Skeletal muscle tissue (tissue), 4 donors: ENCODE measurements around the gene MST1. TPM values are rescaled to one million over a fixed set of nuclear protein-coding genes. Genes with fewer than 3 reads are reported as not detected.

Experiments used
- H3K27ac ChIP-seq: one replicate; pipeline ENCODE4 v1.7.0; 2013; ENCODE audit warnings: mild to moderate bottlenecking, low read depth, low read length, inconsistent platforms
- H3K27me3 ChIP-seq, 3 donors: one replicate each; pipeline ENCODE4 v1.7.0; 2013; ENCODE audit warnings: low read length in 3 of 3; ENCODE audit not compliant: control insufficient read depth in 3 of 3, insufficient read depth in 3 of 3
- H3K36me3 ChIP-seq, 3 donors: one replicate each; pipeline ENCODE4 v1.7.0; 2013; ENCODE audit warnings: low read length in 3 of 3; ENCODE audit not compliant: control insufficient read depth in 3 of 3, insufficient read depth in 3 of 3
- H3K4me1 ChIP-seq, 3 donors: one replicate each; pipeline ENCODE4 v1.7.0; 2013; ENCODE audit warnings: low read length in 3 of 3, mild to moderate bottlenecking in 3 of 3; ENCODE audit not compliant: control insufficient read depth in 3 of 3, insufficient read depth in 3 of 3
- H3K4me3 ChIP-seq, 3 donors: one replicate each; pipeline ENCODE4 v1.7.0; 2013; ENCODE audit warnings: low read length in 3 of 3
- H3K9ac ChIP-seq, 3 donors: one replicate each; pipeline ENCODE4 v1.7.0; 2013; ENCODE audit warnings: low read length in 3 of 3, mild to moderate bottlenecking in 3 of 3, moderate library complexity in 2 of 3, low read depth in 1 of 3
- H3K9me3 ChIP-seq, 3 donors: one replicate each; pipeline ENCODE4 v1.7.0; 2013; ENCODE audit warnings: low read length in 3 of 3; ENCODE audit not compliant: control insufficient read depth in 3 of 3
- total RNA-seq: library from RNA; depleted of rRNA; stranded (reverse); fragments of >200 nt; gene quantifications from one replicate; pipeline ENCODE4 v1.2.3, GENCODE V29; 2014
- donor health status: Osteomylitis.

MST1 gene
- total RNA-seq, 1 donor from 2014 or later: 1.6 TPM

DNA sequence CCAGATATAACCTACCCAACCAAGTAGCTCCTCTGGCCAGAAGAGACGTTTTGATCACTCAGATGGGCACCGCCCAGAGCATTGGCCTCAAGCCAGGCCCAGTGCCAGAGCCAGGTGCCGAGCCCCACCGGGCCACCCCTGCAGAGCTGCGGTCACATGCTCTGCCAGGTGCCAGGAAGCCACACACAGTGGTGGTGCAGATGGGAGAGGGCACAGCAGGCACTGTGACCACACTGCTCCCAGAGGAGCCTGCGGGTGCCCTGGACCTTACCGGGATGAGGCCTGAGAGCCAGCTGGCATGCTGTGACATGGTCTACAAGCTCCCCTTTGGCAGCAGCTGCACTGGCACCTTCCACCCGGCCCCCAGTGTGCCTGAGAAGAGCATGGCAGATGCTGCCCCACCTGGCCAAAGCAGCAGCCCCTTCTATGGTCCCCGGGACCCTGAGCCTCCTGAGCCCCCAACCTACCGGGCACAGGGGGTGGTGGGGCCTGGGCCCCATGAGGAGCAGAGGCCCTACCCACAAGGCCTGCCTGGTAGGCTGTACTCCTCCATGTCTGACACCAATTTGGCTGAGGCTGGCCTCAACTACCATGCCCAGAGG is 34.2 kb downstream of the MST1 start:
- Histone ChIP-seq H3K27ac (no peak overlapping the region), H3K36me3 (no peaks in the 10 kb centered on the region), H3K4me3 (no peak overlapping the region), H3K27me3 (peaks cover 0 to 14% (median 4%) of the 10 kb centered on the region in 3 donors), H3K9me3 (no peaks in the 10 kb centered on the region), H3K9ac (no peak overlapping the region), H3K4me1 (peaks cover 0 to 4% (median 2%) of the 10 kb centered on the region in 3 donors)

DNA sequence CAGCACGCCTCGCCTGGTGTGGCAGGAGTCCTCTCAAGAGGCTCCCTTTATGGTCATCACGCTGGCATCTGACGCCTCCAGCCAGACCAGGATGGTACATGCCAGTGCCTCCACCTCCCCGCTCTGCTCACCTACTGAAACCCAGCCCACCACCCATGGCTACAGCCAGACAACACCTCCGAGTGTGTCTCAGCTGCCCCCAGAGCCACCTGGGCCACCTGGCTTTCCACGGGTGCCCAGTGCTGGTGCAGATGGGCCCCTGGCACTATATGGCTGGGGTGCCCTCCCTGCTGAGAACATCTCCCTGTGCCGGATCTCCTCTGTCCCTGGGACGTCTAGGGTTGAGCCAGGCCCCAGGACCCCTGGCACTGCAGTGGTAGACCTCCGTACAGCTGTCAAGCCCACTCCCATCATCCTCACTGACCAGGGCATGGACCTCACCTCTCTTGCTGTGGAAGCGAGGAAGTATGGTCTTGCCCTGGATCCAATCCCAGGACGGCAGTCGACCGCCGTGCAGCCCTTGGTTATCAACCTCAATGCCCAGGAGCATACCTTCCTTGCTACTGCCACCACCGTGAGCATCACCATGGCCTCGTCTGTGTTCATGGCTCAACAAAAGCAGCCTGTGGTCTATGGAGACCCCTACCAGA is 35.0 kb downstream of the MST1 start:
- Histone ChIP-seq H3K9me3 (no peaks in the 10 kb centered on the region), H3K4me1 (peaks cover 0 to 12% (median 9%) of the 10 kb centered on the region in 3 donors), H3K27ac (no peak overlapping the region), H3K36me3 (no peaks in the 10 kb centered on the region), H3K27me3 (peaks cover 0 to 14% (median 4%) of the 10 kb centered on the region in 3 donors), H3K4me3 (no peak overlapping the region), H3K9ac (no peak overlapping the region)

DNA sequence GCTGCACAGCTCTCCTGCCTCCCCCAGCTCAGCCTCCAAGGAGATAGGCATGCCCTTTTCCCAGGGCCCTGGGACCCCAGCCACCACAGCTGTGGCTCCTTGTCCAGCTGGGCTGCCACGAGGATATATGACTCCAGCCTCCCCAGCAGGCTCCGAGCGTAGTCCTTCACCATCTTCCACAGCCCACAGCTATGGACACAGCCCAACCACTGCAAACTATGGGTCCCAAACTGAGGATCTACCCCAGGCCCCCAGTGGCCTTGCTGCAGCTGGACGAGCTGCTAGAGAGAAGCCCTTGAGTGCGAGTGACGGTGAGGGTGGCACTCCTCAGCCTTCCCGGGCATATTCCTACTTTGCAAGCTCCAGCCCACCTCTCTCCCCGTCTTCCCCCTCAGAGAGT is 35.7 kb downstream of the MST1 start:
- no peaks in the 10 kb centered on the region for H3K9me3 ChIP-seq
- H3K27ac ChIP-seq: no peak overlapping the region
- H3K9ac ChIP-seq: no peak overlapping the region
- H3K27me3 ChIP-seq: peaks cover 0 to 14% (median 4%) of the 10 kb centered on the region in 3 donors
- peaks cover 6 to 18% (median 16%) of the 10 kb centered on the region in 3 donors for H3K4me1 ChIP-seq
- no peak overlapping the region for H3K4me3 ChIP-seq
- H3K36me3 ChIP-seq: no peaks in the 10 kb centered on the region

GRCh38 chr3:49652903-49653415 is 36.3 kb downstream of the MST1 start:
- Histone ChIP-seq H3K9me3 (no peaks in the 10 kb centered on the region), H3K9ac (no peak overlapping the region), H3K27me3 (peaks cover 0 to 14% (median 0%) of the 10 kb centered on the region in 3 donors), H3K36me3 (no peaks in the 10 kb centered on the region), H3K27ac (no peak overlapping the region), H3K4me1 (peaks cover 13 to 25% (median 23%) of the 10 kb centered on the region in 3 donors), H3K4me3 (no peak overlapping the region)

GRCh38 chr3:49652218-49652902 is 36.9 kb downstream of the MST1 start:
- no peak overlapping the region for H3K4me3 ChIP-seq
- no peak overlapping the region for H3K9ac ChIP-seq
- no peaks in the 10 kb centered on the region for H3K9me3 ChIP-seq
- H3K36me3 ChIP-seq: no peaks in the 10 kb centered on the region
- H3K27ac ChIP-seq: no peak overlapping the region
- peaks cover 17 to 31% (median 29%) of the 10 kb centered on the region in 3 donors for H3K4me1 ChIP-seq
- H3K27me3 ChIP-seq: peaks cover 0 to 11% (median 0%) of the 10 kb centered on the region in 3 donors

- no peaks in the 10 kb centered on the region for H3K36me3 ChIP-seq
- no peak overlapping the region for H3K27ac ChIP-seq
- H3K27me3 ChIP-seq: no peaks in the 10 kb centered on the region
- no peak overlapping the region for H3K4me3 ChIP-seq
- H3K9ac ChIP-seq: no peak overlapping the region
- H3K4me1 ChIP-seq: peaks cover 27 to 40% (median 38%) of the 10 kb centered on the region in 3 donors
- H3K9me3 ChIP-seq: no peaks in the 10 kb centered on the region
These were observed 38.6 kb downstream of the MST1 start for GRCh38 chr3:49650637-49651036.

- Histone ChIP-seq H3K36me3 (no peaks in the 10 kb centered on the region), H3K9ac (no peak overlapping the region), H3K4me1 (peaks cover 31 to 45% (median 39%) of the 10 kb centered on the region in 3 donors), H3K9me3 (no peaks in the 10 kb centered on the region), H3K27me3 (no peaks in the 10 kb centered on the region), H3K27ac (no peak overlapping the region), H3K4me3 (no peak overlapping the region)
These were observed 39.1 kb downstream of the MST1 start for GRCh38 chr3:49650177-49650576.

GRCh38 chr3:49649576-49649975 is 39.7 kb downstream of the MST1 start:
- H3K9ac ChIP-seq: peak overlapping the region in 2 of 3 donors; percentile 50 to 51
- H3K27ac ChIP-seq: no peak overlapping the region
- H3K4me3 ChIP-seq: no peak overlapping the region
- H3K4me1 ChIP-seq: peaks cover 31 to 48% (median 43%) of the 10 kb centered on the region in 3 donors
- H3K9me3 ChIP-seq: no peaks in the 10 kb centered on the region
- H3K36me3 ChIP-seq: no peaks in the 10 kb centered on the region
- no peaks in the 10 kb centered on the region for H3K27me3 ChIP-seq

GRCh38 chr3:49648354-49649019 is 40.8 kb downstream of the MST1 start:
- H3K27ac ChIP-seq: peak overlapping the region; percentile 84
- no peaks in the 10 kb centered on the region for H3K36me3 ChIP-seq
- peak overlapping the region in 1 of 3 donors; percentile 17 for H3K4me3 ChIP-seq
- no peaks in the 10 kb centered on the region for H3K27me3 ChIP-seq
- no peaks in the 10 kb centered on the region for H3K9me3 ChIP-seq
- H3K4me1 ChIP-seq: peaks cover 31 to 52% (median 43%) of the 10 kb centered on the region in 3 donors
- H3K9ac ChIP-seq: peak overlapping the region; percentile 28 to 65 (median 58)
